Lung microvascular endothelial cell (primary cell): Measurements from ENCODE around the gene KL. TPM values are rescaled to one million over a fixed set of nuclear protein-coding genes. Genes with fewer than 3 reads are reported as not detected.
A peak's percentile ranks its signal among the peaks of the same experiment; 100 is the strongest.

ENCODE experiments used
- DNase-seq, 2 donors: peaks; one replicate each; pipeline versions ENCODE4 v3.0.0 to v3.0.0-alpha.2; 2010; ENCODE audit warnings: low read depth in 2 of 2
- total RNA-seq: library from RNA; depleted of rRNA; stranded (reverse); fragments of >200 nt; gene quantifications from 2 replicates; pipeline ENCODE4 v1.2.1, GENCODE V29; 2014

Gene KL
- total RNA-seq, 1 donor from 2014 or later: under 0.01 TPM

DNA sequence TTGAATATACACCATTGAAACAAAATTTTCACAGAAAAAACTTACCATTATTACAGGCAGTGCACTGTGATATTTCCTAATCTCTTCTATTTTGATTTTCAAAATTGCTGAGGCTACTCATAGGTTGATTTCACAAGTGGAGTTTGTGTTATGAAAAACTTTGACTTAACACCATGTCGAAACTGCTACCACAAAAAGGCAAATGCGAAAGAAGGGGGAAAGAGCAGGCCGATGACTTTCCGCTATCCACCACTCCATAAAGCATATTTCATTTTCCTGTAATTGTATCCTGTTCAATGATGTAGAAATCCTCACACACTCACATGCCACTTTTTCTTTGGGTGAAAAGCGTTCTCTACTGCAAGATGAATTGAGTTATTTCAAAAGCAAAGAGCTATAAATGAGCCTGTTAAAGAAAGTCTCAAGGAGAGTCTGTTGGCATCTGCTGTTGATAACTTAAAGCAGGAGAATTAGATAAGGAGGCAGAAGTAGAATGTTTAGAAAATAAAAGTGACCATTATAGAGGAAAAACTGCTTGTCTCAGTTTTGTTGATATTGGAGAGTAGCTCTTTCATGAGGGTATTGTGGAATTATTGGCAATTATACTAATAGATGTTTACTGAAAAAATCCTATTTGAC lies 18.8 kb downstream of the KL start:
- no peak for DNase-seq

GRCh38 chr13:33037673-33038072 lies 21.4 kb downstream of the KL start:
- no peak for DNase-seq

- DNase-seq: no peak
Measured at GRCh38 chr13:33040090-33040489, 23.9 kb downstream of the KL start.

DNA sequence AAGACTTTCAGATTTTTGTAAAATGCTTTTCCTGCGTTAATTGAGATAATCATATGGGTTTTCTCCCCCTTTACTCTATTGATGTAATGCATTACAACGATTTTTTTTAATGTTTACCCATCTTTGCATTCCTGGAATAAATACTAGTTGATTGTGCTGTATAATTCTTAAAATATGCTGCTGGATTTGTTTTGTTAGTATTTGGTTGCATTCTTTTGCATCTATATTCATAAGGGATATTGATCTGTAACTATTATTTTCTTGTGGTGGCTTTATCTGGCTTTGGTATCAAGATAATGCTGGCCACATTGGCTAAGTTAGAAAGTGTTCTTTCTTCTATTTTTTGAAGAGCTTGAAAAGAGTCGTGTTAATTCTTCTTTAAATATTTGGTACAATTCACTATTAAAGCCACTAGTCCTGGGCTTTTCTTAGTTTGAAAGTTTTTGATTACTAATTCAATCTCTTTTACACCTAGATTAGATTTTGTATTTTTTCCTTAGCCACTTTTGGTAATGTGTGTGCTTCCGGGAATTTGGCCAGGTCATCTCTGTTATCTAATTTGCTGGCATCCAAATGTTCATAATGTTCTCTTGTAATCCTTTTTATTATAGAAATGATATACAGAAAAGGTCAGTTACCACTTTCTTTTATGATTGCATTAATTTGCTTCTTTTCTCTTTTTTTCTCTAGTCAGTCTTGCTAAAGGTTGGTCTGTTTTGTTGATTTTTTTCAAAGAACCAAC lies 29.8 kb downstream of the KL start:
- no peak for DNase-seq

GRCh38 chr13:33050161-33050560 lies 33.9 kb downstream of the KL start:
- no peak for DNase-seq

DNA sequence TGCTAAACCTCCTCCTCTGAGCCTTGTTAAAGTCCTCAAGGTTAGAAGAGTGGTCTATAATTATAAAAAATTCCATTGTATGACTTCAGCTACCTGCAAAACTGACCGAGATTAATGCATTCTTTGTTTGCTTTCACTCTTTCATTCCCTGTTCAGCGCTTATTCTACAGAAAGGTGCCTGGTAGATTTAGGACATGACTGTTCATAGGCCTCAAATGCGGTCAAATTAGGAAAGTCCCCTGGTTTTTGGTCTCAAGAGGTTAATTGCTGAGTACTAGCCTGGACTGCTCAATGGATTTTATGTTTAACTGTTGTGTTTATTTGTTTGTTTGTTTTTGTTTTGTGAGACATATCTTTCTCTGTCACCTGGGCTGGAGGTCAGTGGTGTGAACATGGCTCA lies 35.4 kb downstream of the KL start:
- DNase-seq: no peak

DNA sequence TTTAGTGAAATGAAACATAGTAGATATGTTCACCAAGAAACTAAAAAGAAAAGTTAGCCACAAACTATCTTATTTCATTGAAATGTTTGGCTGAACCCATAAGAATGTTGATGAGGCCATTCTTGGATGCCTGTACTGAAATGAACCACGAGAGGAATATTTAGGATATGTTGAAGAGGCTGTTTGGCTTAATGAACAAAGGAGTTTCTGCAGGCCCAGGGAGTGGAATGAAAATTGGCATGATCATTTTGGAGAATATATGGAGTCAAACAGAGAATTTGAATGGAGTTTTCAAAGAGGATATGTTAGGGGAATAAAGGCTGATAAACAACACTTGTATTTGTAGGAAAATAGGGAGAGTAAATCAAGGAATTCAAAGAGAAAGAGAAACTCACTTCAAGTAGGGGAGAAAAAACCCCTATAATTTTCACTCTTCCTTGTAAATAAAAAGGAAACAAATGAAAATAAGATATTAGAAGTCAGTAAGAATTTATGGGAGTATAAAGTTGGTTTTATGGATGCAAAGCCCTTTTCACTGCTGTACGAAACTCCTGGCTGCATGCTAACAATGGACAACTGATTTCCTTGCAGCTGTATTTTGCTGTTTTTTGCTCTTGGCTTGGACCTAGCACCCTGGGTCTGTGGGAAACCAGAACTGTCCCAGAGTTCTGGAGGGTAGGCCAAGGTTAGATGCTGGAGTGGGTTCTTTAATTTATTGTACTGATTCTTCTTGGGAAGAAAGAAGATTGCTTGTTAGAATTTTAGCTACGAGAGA lies 36.5 kb downstream of the KL start:
- DNase-seq: no peak

DNA sequence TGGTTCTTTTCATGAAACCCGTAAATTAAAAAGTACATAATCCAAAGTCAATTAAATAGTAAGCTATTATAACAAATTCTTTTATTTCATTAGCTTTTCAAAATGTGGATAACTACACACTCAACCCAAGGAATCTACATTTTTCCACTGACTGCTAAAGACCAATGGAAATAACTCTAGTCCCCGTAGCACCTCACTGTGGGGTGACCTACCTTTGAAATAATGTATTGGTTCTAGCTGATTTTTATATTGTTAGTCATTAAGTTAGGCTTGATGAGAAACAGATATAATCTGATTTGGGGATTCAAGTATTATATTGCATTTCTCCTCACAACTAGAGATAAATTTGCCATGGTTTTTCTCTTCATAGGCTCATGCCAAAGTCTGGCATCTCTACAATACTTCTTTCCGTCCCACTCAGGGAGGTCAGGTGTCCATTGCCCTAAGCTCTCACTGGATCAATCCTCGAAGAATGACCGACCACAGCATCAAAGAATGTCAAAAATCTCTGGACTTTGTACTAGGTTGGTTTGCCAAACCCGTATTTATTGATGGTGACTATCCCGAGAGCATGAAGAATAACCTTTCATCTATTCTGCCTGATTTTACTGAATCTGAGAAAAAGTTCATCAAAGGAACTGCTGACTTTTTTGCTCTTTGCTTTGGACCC lies 37.3 kb downstream of the KL start:
- DNase-seq: no peak

GRCh38 chr13:33057019-33057780 lies 41.0 kb downstream of the KL start:
- DNase-seq: peak; percentile 14 to 17

DNA sequence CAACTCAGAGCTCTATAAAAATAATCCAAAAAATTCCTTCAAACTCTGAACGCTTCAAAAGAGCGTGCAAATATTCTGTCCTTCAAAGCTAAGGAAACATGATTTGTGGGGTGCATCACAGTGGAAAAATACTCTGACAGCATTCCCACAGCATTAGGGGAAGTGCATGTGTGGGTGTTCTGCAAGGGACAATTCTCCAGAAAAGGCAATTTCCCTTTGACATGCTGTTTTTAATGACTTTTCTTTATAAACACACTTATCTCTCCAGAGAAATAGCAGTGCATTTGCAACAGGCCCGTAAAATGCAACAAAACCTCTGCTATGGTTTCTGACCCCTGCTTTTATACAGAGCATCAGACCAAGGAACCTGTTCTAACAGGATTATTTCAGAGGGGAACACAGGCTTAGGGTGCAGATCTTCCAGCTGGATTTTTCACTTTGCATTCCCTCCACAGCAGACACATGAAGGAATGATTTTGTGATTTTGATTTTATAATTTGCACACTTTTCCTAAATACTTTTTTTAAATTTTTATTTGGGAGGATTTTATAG lies 42.6 kb downstream of the KL start:
- no peak for DNase-seq

DNA sequence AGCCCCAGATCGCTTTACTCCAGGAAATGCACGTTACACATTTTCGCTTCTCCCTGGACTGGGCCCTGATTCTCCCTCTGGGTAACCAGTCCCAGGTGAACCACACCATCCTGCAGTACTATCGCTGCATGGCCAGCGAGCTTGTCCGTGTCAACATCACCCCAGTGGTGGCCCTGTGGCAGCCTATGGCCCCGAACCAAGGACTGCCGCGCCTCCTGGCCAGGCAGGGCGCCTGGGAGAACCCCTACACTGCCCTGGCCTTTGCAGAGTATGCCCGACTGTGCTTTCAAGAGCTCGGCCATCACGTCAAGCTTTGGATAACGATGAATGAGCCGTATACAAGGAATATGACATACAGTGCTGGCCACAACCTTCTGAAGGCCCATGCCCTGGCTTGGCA lies 44.6 kb downstream of the KL start:
- no peak for DNase-seq

- DNase-seq: no peak
Measured at GRCh38 chr13:33066329-33066728, 50.1 kb downstream of the KL start.

- DNase-seq: peak; percentile 28 to 31
Measured at GRCh38 chr13:33069365-33069764, 53.1 kb downstream of the KL start.

DNA sequence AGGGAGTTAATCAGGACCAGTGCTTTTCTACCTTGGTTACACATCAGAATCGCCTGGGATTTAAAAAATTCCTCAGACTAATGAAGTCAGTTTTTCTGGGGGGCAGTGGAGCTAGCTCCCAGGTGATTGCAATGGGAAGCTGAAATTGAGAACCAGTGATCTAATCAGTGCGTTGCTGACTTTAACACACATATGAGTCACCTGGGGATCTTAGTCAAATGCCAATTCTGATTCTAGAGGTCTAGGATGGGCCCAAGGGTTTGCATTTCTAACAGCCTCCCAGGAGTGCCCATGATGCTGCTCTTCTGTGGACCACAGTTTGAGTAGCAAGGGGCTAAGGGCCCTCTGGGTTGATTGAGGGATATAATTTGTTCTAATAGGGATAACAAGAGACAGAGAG lies 54.5 kb downstream of the KL start:
- DNase-seq: no peak

DNA sequence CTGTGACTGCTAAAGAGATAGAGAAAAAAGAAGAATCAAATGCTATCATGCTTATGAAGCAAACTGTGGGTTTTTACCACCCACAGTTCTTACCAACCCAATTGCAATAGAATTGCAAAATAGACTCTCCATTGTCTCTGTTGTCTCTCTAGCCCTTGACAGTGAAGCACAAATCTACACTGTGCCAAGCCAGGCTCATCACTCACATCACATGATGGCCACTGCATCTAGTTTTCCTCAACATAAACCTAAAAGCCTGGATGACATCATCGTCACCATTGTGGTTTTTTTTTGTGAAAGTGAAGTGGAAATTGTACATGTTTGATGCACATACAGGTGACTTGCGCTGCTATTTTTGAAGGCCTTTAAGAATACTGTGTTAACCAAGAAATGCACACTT lies 56.1 kb downstream of the KL start:
- no peak for DNase-seq

GRCh38 chr13:33072759-33073158 lies 56.5 kb downstream of the KL start:
- no peak for DNase-seq

DNA sequence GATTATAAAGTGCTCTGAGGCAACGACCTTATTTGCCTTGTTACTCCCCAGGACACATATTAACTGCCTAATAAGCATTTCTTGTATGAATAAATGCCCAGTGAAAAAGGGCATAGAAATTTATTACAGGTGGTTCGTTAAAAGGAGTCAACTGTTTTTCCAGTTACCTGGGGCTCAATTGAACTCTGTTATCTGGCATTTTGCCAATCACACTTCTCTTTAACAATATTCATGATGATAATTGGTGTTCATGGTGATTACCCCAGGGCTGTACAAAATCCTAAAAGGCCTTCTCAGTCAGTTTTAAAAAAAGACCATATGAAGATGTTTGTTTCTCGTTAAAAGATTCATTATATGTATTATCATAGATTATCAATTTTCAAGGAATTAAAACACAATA lies 57.1 kb downstream of the KL start:
- DNase-seq: no peak

GRCh38 chr13:33076001-33076992 lies 60.1 kb downstream of the KL start:
- DNase-seq: no peak

- DNase-seq: no peak
Measured at GRCh38 chr13:33078263-33078662, 62.0 kb downstream of the KL start.

GRCh38 chr13:33079960-33080359 lies 63.7 kb downstream of the KL start:
- no peak for DNase-seq
